Lower lobe of right lung (tissue), 2 donors: ENCODE results near the gene FHIT. TPM values are rescaled to one million over a fixed set of nuclear protein-coding genes. Genes with fewer than 3 reads are reported as not detected.

Experiments used
- ATAC-seq, 2 donors: fragments of 200-7000 bp; cut with Tn5 transposase; one replicate each; pipeline ENCODE4 v1.9.1; 2020 to 2022; ENCODE audit warnings: mild to moderate bottlenecking in 2 of 2, moderate library complexity in 2 of 2
- DNase-seq: peaks from one replicate; pipeline ENCODE4 v3.0.0-alpha.2; 2020
- H3K27ac ChIP-seq: fragments of 200-600 bp; one replicate; pipeline ENCODE4 v1.8.0; 2022
- H3K27me3 ChIP-seq: fragments of 200-600 bp; one replicate; pipeline ENCODE4 v1.8.0; 2022; ENCODE audit warnings: low read depth
- H3K36me3 ChIP-seq: fragments of 200-600 bp; one replicate; pipeline ENCODE4 v1.8.0; 2022; ENCODE audit warnings: mild to moderate bottlenecking
- H3K4me1 ChIP-seq: fragments of 200-600 bp; one replicate; pipeline ENCODE4 v1.8.0; 2022
- H3K4me3 ChIP-seq: fragments of 200-600 bp; one replicate; pipeline ENCODE4 v1.8.0; 2022; ENCODE audit warnings: mild to moderate bottlenecking
- H3K9me3 ChIP-seq: fragments of 200-600 bp; one replicate; pipeline ENCODE4 v1.8.0; 2022
- intact Hi-C: fragments of 100-400 bp; cut with DNase I; formaldehyde crosslinking; loops from one replicate; pipeline ENCODE4 v1.11.0; 2022
- total RNA-seq: library from RNA; stranded (reverse); fragmentation: NEBNext Ultra II Directional; extraction: Animal tissue kit (Norgen Biotek cat#: 25700); gene quantifications from one replicate; pipeline ENCODE4 v1.2.1, GENCODE V29; 2021
- TF ChIP-seq, protein P1 (sequence below): fragments of 200-600 bp; IDR thresholded peaks from one replicate; pipeline ENCODE4 v1.8.0; 2022; ENCODE audit warnings: antibody characterized with exemption, mild to moderate bottlenecking
- donor health status: DM: no; HTN: yes; CAD: no; lungs with severe emphysema.

FHIT gene
- total RNA-seq, 1 donor from 2014 or later = 10.3 TPM

DNA sequence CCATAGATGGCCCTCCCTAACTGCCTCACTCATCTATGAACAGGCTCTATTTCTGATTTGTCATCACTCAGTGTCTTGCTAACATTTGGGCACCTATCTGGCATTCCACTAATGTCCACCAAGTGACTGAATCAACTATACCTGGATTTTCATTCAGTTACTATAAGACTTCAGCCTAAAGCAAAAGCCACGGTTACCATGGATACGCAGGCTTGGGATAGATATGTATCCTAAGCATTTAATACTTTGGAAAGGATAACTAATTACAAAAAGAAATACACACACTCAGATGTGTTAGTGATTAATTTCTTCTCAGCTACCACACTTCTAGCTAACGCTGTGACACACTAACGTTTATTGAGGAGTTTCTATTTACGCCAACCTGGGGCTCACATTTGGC is 1301.9 kb downstream of the FHIT start:
- intact Hi-C loops = no loop called here
- H3K4me3 ChIP-seq = no peak overlapping the region
- TF ChIP-seq, protein P1, sequence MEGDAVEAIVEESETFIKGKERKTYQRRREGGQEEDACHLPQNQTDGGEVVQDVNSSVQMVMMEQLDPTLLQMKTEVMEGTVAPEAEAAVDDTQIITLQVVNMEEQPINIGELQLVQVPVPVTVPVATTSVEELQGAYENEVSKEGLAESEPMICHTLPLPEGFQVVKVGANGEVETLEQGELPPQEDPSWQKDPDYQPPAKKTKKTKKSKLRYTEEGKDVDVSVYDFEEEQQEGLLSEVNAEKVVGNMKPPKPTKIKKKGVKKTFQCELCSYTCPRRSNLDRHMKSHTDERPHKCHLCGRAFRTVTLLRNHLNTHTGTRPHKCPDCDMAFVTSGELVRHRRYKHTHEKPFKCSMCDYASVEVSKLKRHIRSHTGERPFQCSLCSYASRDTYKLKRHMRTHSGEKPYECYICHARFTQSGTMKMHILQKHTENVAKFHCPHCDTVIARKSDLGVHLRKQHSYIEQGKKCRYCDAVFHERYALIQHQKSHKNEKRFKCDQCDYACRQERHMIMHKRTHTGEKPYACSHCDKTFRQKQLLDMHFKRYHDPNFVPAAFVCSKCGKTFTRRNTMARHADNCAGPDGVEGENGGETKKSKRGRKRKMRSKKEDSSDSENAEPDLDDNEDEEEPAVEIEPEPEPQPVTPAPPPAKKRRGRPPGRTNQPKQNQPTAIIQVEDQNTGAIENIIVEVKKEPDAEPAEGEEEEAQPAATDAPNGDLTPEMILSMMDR = no peak
- no peak overlapping the region for H3K27ac ChIP-seq
- H3K27me3 ChIP-seq = no peaks in the 10 kb centered on the region
- H3K9me3 ChIP-seq = no peaks in the 10 kb centered on the region
- no peaks in the 10 kb centered on the region for H3K4me1 ChIP-seq
- ATAC-seq = no peak
- no peak for DNase-seq
- H3K36me3 ChIP-seq = no peaks in the 10 kb centered on the region

DNA sequence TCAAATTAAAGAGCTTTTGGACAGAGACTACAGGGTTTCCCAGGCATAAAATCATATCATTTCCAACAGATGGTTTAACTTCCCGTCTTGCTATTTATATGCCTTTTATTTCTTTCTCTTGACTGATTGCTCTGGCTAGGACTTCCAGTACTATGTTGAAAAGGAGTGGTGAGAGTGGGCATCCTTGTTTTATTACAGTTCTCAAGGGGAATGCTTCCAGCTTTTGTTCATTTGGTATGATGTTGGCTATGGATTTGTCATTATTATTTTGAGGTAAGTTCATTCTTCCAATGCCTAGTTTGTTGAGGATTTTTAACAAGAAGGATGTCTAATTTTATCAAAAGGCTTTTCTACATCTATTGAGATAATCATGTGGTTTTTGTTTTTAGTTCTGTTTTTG is 1304.9 kb downstream of the FHIT start:
- Histone ChIP-seq H3K4me1 (no peaks in the 10 kb centered on the region), H3K9me3 (no peaks in the 10 kb centered on the region), H3K4me3 (no peak overlapping the region), H3K36me3 (no peaks in the 10 kb centered on the region), H3K27ac (no peak overlapping the region), H3K27me3 (no peaks in the 10 kb centered on the region)
- intact Hi-C loops = no loop called here
- DNase-seq = no peak
- TF ChIP-seq, protein P1 = no peak
- no peak for ATAC-seq

DNA sequence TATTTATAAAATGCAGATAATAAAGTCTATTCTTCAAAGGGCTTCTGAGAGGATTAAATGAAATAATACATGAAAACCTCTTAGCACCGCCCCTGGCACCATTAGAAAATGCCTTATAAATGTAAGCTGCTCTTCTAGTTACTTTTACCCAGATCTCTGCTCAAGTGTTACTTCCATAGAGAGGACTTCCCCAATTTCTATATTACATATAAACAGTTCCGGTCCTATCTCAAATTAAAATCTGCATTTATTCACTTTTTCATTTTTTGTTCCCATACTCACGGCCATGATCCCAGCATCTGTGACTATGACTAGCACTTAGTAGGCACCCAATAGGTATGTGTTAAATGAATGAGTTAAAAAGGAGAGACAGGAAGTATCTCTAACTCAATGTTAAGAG is 1310.5 kb downstream of the FHIT start:
- ATAC-seq = no peak
- Histone ChIP-seq H3K9me3 (no peaks in the 10 kb centered on the region), H3K4me3 (no peak overlapping the region), H3K27me3 (no peaks in the 10 kb centered on the region), H3K4me1 (no peaks in the 10 kb centered on the region), H3K36me3 (no peaks in the 10 kb centered on the region), H3K27ac (no peak overlapping the region)
- no peak for DNase-seq
- intact Hi-C loops = no loop called here
- TF ChIP-seq, protein P1 = no peak

DNA sequence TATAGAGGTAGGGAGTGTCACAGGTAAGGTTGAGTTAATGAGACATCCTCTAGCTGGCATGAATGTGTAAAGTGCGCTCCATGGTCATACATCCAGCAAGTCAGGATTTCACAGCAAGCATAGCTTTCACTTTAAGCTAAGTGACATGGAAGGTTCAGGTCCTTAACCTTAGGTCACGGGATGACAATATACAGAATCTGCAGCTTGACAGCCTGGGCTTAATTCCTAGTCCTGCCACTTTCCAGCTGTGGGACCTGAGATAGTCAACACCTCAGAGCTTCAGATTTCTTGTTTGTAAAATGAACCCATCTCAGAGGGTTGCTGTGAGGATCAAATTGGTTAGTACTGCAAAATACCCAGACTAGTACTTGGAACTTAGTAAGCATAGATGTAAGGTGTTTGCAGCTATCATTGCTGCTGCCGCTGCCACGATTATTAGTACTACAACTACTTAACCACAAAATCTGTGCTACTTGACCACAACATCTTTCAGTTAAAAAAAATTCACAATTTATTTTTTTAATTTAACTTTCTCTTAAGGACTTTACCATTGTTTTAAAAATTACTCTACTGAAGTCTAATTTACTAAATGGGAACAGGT is 1311.3 kb downstream of the FHIT start:
- TF ChIP-seq, protein P1 = no peak
- Histone ChIP-seq H3K27me3 (no peaks in the 10 kb centered on the region), H3K9me3 (no peaks in the 10 kb centered on the region), H3K27ac (no peak overlapping the region), H3K36me3 (no peaks in the 10 kb centered on the region), H3K4me1 (no peaks in the 10 kb centered on the region), H3K4me3 (no peak overlapping the region)
- ATAC-seq (no peak), DNase-seq (no peak)
- intact Hi-C loops = no loop called here

DNA sequence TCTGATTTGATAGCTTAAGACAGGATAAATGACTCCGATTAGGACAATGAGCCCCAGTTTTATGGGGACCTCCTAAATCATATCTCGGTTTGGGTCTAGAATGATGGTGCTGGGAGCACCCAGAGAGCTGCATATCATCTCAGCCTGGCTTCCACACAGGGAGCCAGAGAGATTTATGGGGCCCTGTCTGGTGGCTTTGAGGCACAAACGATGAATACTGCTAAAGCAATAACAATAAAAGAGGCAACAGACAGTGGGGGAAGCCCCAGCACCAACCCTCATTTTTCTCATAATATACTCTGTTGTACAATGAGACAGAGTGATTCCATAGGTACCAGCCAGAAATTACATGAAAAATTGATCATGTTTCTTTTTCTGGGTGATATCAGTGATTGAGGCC is 1312.4 kb downstream of the FHIT start:
- H3K27me3 ChIP-seq = no peaks in the 10 kb centered on the region

More for the DNA sequence above, 1312.4 kb downstream of the FHIT start:
- ATAC-seq = no peak
- TF ChIP-seq, protein P1 = no peak
- no peak overlapping the region for H3K4me3 ChIP-seq
- H3K4me1 ChIP-seq = no peaks in the 10 kb centered on the region
- no peak for DNase-seq
- H3K27ac ChIP-seq = no peak overlapping the region
- intact Hi-C loops = no loop called here
- H3K9me3 ChIP-seq = no peaks in the 10 kb centered on the region
- no peaks in the 10 kb centered on the region for H3K36me3 ChIP-seq
